Cardiac muscle cell (in vitro differentiated cells and primary cell): Measurements from ENCODE around the gene KRTAP5-9. TPM values are rescaled to one million over a fixed set of nuclear protein-coding genes. Genes with fewer than 3 reads are reported as not detected.
"Not testable (repeated sequence)": the region's sequence is repeated elsewhere in the genome, so short reads cannot be mapped to it uniquely, and the experiment has no call there.

ENCODE experiments used
- DNase-seq, 2 donors: peaks; one replicate each; pipeline versions ENCODE4 v3.0.0 to v3.0.0-alpha.2; 2010 to 2017; ENCODE audit warnings: low read depth in 1 of 2, low spot score in 1 of 2
- H3K27ac ChIP-seq: fragments of 200-600 bp; sonication (generic); 2 replicates; pipeline ENCODE4 v1.5.1; 2016
- H3K27me3 ChIP-seq: fragments of 200-600 bp; sonication (generic); 2 replicates; pipeline ENCODE4 v1.6.0; 2016; ENCODE audit warnings: control low read depth
- H3K36me3 ChIP-seq: fragments of 200-600 bp; sonication (generic); 2 replicates; pipeline ENCODE4 v1.5.1; 2016; ENCODE audit warnings: control low read depth
- H3K4me1 ChIP-seq: fragments of 200-600 bp; sonication (generic); 2 replicates; pipeline ENCODE4 v1.8.1; 2017; ENCODE audit warnings: low read depth, mild to moderate bottlenecking, mixed run types
- H3K4me3 ChIP-seq: fragments of 200-600 bp; sonication (generic); 2 replicates; pipeline ENCODE4 v1.5.1; 2016; ENCODE audit warnings: mild to moderate bottlenecking
- H3K9me3 ChIP-seq: fragments of 200-600 bp; sonication (generic); 2 replicates; pipeline ENCODE4 v1.5.1; 2017; ENCODE audit warnings: low read depth, mild to moderate bottlenecking, control low read depth
- polyA plus RNA-seq: library from polyadenylated mRNA; unstranded; fragments of >200 nt; fragmentation: Nextera tagmentation; extraction: Ambion mirVana; gene quantifications from 2 replicates; pipeline ENCODE4 v1.2.1, GENCODE V29; 2016
- total RNA-seq: library from RNA; depleted of rRNA; stranded (reverse); fragments of >200 nt; gene quantifications from 2 replicates; pipeline ENCODE4 v1.2.3, GENCODE V29; 2016
- TF ChIP-seq, protein P1 (sequence below): IDR thresholded peaks from 2 replicates; pipeline ENCODE4 v1.5.1; 2012; ENCODE audit warnings: low read depth, mild to moderate bottlenecking, low read length

KRTAP5-9 gene
- total and polyA plus RNA-seq, 2 experiments from 2014 or later = 0.39 TPM; not detected in 1

DNA sequence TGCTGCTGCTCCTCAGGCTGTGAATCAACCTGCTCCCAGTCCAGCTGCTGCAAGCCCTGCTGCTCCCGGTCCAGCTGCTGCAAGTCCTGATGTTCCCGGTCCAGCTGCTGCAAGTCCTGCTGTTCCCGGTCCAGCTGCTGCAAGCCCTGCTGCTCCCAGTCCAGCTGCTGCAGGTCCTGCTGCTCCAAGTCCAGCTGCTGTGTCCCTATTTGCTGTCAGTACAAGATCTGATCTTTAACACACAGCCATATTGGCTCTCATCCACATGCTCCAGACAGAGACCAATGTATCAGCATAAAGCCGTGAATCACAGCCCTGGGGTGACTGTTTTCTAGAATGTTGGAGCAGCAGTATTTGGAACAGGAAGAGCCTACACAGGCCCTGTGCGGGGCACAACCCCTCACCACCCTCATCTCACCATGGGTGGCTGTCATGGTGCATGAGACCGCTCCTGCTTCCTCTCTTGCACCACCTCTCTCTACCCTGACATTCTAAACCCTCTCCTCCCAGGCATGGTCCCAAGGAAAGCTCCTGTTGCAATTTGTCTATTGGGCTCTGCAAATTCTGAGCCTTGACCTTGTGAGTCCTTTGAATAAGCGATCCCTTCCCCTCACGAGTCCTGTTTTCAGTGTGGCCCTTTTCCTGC lies 20.6 kb downstream of the KRTAP5-9 start:
- Histone ChIP-seq H3K9me3 (no peaks in the 10 kb centered on the region), H3K36me3 (no peaks in the 10 kb centered on the region), H3K4me3 (no peak overlapping the region), H3K27me3 (no peaks in the 10 kb centered on the region), H3K4me1 (no peaks in the 10 kb centered on the region), H3K27ac (no peak overlapping the region)
- TF ChIP-seq, protein P1, sequence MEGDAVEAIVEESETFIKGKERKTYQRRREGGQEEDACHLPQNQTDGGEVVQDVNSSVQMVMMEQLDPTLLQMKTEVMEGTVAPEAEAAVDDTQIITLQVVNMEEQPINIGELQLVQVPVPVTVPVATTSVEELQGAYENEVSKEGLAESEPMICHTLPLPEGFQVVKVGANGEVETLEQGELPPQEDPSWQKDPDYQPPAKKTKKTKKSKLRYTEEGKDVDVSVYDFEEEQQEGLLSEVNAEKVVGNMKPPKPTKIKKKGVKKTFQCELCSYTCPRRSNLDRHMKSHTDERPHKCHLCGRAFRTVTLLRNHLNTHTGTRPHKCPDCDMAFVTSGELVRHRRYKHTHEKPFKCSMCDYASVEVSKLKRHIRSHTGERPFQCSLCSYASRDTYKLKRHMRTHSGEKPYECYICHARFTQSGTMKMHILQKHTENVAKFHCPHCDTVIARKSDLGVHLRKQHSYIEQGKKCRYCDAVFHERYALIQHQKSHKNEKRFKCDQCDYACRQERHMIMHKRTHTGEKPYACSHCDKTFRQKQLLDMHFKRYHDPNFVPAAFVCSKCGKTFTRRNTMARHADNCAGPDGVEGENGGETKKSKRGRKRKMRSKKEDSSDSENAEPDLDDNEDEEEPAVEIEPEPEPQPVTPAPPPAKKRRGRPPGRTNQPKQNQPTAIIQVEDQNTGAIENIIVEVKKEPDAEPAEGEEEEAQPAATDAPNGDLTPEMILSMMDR = no peak
- peak in 1 of 2 donors; percentile 34 for DNase-seq

DNA sequence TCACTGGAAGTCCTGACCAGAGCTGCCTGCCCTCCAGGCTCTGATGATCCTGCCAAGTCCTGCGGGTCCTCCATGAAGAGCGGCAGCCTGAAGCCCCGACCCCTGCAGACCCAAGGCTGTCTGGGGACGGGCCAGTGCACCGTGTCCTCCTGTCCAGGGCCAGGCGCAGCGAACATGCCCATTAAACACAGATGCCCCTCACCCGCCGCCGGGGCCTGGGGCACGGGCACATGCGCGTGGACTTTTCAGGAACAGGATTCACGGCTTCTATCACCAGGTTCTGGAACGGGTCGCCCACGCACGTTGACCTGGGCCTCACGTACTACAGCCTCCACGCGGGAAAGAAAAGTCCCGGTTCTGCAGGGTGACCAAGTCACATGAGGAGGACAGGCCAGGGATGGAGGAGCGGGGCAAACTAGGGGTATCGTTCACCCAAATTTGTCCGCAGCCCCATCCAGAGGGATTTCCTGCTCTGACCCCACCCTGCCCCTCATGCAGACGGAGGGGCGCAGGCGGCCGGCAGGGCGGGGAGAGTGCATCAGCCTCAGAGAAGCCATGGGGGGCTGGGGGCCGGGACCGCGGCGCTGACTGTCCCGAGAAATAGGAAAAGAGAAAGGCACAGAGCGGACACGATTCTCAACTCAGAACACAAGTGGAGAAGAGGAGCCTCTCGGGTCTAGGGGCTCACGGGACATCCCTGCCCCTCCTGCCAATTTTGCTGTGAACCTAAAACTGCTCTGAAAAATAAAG lies 23.1 kb downstream of the KRTAP5-9 start:
- DNase-seq, H3K4me1 ChIP-seq, H3K4me3 ChIP-seq: not testable (repeated sequence)

DNA sequence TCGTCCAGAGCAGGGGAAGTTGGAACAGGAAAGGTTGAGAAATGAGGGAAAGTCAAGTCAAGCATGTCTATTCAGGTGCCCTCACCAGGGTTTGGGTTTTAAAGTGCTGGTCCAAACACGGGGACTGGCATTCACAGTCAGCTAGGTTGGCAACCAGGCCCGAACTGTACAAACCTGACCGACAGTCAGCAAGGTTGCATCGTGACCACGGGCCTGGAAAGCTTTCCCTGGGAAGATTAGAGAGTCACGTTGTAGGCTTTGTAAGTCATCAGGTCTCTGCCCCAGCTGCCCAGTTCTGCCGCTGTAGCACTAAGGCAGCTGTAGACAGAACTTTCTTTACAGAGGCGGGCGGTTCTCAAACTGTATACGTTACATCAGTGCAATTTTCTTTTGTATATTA lies 24.6 kb downstream of the KRTAP5-9 start:
- Histone ChIP-seq H3K27me3 (no peaks in the 10 kb centered on the region), H3K9me3 (no peaks in the 10 kb centered on the region), H3K27ac (no peak overlapping the region), H3K4me3 (no peak overlapping the region), H3K36me3 (no peaks in the 10 kb centered on the region), H3K4me1 (peaks cover 5% of the 10 kb centered on the region)
- TF ChIP-seq, protein P1 = no peak
- no peak for DNase-seq

More for the DNA sequence above, 23.1 kb downstream of the KRTAP5-9 start:
- H3K36me3 ChIP-seq, H3K27ac ChIP-seq, H3K9me3 ChIP-seq, H3K27me3 ChIP-seq: not testable (repeated sequence)

DNA sequence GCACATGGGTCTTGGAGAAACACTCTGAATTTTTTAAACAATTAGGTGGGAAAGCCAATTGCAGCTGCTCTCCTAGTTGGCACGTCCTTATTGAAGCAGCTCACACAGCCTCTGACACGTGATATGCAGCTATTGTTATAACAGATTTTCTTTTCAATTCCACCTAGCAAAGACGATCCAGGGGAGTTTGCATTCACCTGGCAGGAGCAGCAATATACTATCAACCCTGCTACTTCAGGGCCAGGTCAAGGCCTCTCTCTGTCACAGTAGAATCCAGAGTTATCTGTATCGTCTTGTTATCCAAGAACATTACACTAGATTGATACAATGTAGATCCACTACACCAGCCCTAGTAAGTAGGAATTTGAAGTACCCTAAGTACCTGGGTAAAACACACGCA lies 26.2 kb downstream of the KRTAP5-9 start:
- no peak for DNase-seq
- H3K9me3 ChIP-seq = no peaks in the 10 kb centered on the region
- TF ChIP-seq, protein P1 = no peak
- H3K36me3 ChIP-seq = no peaks in the 10 kb centered on the region
- H3K27ac ChIP-seq = peak overlapping the region; percentile 23
- H3K4me3 ChIP-seq = no peak overlapping the region
- peaks cover 5% of the 10 kb centered on the region for H3K4me1 ChIP-seq
- H3K27me3 ChIP-seq = no peaks in the 10 kb centered on the region

DNA sequence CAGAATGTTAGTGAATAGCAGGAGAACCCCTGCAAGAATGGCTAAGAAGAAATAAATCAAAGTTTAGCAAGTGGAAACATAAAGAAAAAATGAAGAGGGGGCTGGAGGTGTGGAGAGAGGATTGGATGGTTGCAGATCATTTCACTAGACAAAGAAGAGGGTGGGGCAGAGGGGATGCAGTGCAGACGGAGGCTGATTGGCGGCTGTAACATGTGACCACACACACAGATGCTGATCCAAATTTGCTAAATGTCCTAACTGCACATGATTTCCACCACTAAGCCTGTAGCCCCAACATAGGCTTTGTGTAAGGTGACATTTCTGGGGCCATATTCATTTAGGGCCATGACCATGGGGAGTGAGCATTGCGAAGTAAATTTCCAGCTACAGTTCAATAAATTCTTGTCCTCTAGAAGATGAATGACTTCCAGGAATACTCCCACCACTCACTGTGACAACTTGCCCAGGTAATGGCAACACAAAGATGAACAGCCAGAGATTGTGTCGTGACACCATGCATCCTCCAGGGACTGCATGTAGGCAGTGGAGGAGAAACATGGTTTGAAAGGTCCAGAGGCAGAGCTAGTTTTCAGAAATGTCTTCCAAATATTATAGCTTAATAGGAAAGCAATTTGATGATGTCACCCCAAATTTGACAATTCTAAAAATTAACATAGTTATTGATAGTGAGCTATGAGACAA lies 27.7 kb downstream of the KRTAP5-9 start:
- DNase-seq = no peak
- peaks cover 5% of the 10 kb centered on the region for H3K4me1 ChIP-seq
- no peaks in the 10 kb centered on the region for H3K9me3 ChIP-seq
- H3K4me3 ChIP-seq = no peak overlapping the region
- no peaks in the 10 kb centered on the region for H3K27me3 ChIP-seq
- H3K27ac ChIP-seq = no peak overlapping the region
- no peaks in the 10 kb centered on the region for H3K36me3 ChIP-seq
- TF ChIP-seq, protein P1 = no peak

DNA sequence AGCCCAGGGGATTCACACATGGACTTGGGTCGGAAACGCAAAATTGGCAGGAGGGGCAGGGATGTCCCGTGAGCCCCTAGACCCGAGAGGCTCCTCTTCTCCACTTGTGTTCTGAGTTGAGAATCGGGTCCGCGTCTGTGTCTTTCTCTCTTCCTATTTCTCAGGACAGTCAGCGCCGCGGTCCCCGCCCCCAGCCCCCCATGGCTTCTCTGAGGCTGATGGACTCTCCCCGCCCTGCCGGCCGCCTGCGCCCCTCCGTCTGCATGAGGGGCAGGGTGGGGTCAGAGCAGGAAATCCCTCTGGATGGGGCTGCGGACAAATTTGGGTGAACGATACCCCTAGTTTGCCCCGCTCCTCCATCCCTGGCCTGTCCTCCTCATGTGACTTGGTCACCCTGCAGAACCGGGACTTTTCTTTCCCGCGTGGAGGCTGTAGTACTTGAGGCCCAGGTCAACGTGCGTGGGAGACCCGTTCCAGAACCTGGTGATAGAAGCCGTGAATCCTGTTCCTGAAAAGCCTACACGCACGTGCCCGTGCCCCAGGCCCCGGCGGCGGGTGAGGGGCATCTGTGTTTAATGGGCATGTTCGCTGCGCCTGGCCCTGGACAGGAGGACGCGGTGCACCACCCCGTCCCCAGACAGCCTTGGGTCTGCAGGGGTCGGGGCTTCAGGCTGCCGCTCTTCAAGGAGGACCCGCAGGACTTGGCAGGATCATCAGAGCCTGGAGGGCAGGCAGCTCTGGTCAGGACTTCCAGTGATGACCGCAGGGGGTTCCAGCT lies 28.7 kb downstream of the KRTAP5-9 start:
- not testable (repeated sequence) for H3K27ac ChIP-seq, H3K9me3 ChIP-seq, H3K27me3 ChIP-seq, H3K4me3 ChIP-seq, DNase-seq, H3K4me1 ChIP-seq, H3K36me3 ChIP-seq
